ENCODE results near the gene TRIM52. TPM values are rescaled to one million over a fixed set of nuclear protein-coding genes. Genes with fewer than 3 reads are reported as not detected.

TRIM52 gene
- total RNA-seq, 1 donor from 2014 or later: 4.2 TPM

- Histone ChIP-seq H3K4me1 (ENCODE audit: control insufficient read depth in 3 of 3, insufficient read depth in 3 of 3, low read length in 3 of 3) (peaks cover 0 to 6% (median 0%) of the 10 kb centered on the region in 3 donors), H3K27me3 (ENCODE audit: control insufficient read depth in 3 of 3, insufficient read depth in 3 of 3, low read length in 3 of 3) (no peaks in the 10 kb centered on the region), H3K4me3 (ENCODE audit: low read length in 3 of 3) (no peak overlapping the region), H3K27ac (ENCODE audit: low read depth, low read length) (no peak overlapping the region), H3K9ac (ENCODE audit: low read depth in 1 of 3, low read length in 3 of 3) (no peak overlapping the region), H3K36me3 (ENCODE audit: control insufficient read depth in 3 of 3, insufficient read depth in 3 of 3, low read length in 3 of 3) (peaks cover 75 to 86% (median 75%) of the 10 kb centered on the region in 3 donors), H3K9me3 (ENCODE audit: control insufficient read depth in 3 of 3, low read length in 3 of 3) (no peaks in the 10 kb centered on the region)
These were observed 26.3 kb downstream of the TRIM52 start for GRCh38 chr5:181234455-181235306.

DNA sequence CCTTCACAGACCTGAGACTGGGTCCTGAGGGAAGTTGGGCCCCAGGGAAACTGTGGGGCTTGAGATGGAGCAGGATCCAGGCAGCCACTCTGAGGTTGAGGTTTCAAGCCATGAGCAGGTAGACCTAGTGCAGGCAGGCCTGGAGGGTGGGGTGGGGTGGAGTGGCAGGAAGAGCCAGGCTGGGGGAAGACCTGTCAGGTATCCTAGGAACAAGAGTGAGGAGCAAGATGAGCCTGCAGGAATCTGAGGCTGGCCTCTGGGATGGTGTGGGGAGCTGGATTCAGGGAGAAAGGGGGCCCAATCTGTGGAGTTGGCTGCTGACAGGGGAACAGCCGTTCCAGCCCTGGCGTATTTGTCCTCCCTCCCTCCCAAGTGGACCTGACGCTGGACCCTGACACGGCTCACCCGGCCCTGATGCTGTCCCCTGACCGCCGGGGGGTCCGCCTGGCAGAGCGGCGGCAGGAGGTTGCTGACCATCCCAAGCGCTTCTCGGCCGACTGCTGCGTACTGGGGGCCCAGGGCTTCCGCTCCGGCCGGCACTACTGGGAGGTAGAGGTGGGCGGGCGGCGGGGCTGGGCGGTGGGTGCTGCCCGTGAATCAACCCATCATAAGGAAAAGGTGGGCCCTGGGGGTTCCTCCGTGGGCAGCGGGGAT, 27.0 kb downstream of the TRIM52 start:
- H3K27me3 ChIP-seq (ENCODE audit: control insufficient read depth in 3 of 3, insufficient read depth in 3 of 3, low read length in 3 of 3): no peaks in the 10 kb centered on the region
- H3K4me1 ChIP-seq (ENCODE audit: control insufficient read depth in 3 of 3, insufficient read depth in 3 of 3, low read length in 3 of 3): peaks cover 0 to under 1% (median 0%) of the 10 kb centered on the region in 3 donors
- H3K9me3 ChIP-seq (ENCODE audit: control insufficient read depth in 3 of 3, low read length in 3 of 3): no peaks in the 10 kb centered on the region
- H3K9ac ChIP-seq (ENCODE audit: low read depth in 1 of 3, low read length in 3 of 3): no peak overlapping the region
- no peak overlapping the region for H3K27ac ChIP-seq (ENCODE audit: low read depth, low read length)
- peaks cover 67 to 83% (median 74%) of the 10 kb centered on the region in 3 donors for H3K36me3 ChIP-seq (ENCODE audit: control insufficient read depth in 3 of 3, insufficient read depth in 3 of 3, low read length in 3 of 3)
- no peak overlapping the region for H3K4me3 ChIP-seq (ENCODE audit: low read length in 3 of 3)

- Histone ChIP-seq H3K4me1 (ENCODE audit: control insufficient read depth in 3 of 3, insufficient read depth in 3 of 3, low read length in 3 of 3) (no peaks in the 10 kb centered on the region), H3K4me3 (ENCODE audit: low read length in 3 of 3) (no peak overlapping the region), H3K9me3 (ENCODE audit: control insufficient read depth in 3 of 3, low read length in 3 of 3) (no peaks in the 10 kb centered on the region), H3K36me3 (ENCODE audit: control insufficient read depth in 3 of 3, insufficient read depth in 3 of 3, low read length in 3 of 3) (peaks cover 60 to 76% (median 67%) of the 10 kb centered on the region in 3 donors), H3K9ac (ENCODE audit: low read depth in 1 of 3, low read length in 3 of 3) (no peak overlapping the region), H3K27me3 (ENCODE audit: control insufficient read depth in 3 of 3, insufficient read depth in 3 of 3, low read length in 3 of 3) (no peaks in the 10 kb centered on the region), H3K27ac (ENCODE audit: low read depth, low read length) (no peak overlapping the region)
These were observed 27.7 kb downstream of the TRIM52 start for GRCh38 chr5:181233088-181233800.

DNA sequence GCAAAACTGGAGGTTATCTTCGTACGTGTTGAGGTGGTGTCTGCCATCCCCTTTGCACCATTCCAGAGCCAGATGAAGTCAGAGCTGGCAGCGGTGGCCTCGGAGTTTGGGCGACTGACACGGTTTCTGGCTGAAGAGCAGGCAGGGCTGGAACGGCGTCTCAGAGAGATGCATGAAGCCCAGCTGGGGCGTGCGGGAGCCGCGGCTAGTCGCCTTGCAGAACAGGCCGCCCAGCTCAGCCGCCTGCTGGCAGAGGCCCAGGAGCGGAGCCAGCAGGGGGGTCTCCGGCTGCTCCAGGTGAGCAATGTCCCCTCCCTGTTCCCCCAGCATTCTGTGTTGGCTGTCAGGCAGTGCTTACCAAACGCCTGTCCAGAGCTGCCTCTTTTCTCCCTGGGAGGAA, 28.4 kb downstream of the TRIM52 start:
- H3K4me1 ChIP-seq (ENCODE audit: control insufficient read depth in 3 of 3, insufficient read depth in 3 of 3, low read length in 3 of 3): no peaks in the 10 kb centered on the region
- no peak overlapping the region for H3K4me3 ChIP-seq (ENCODE audit: low read length in 3 of 3)
- peaks cover 54 to 70% (median 60%) of the 10 kb centered on the region in 3 donors for H3K36me3 ChIP-seq (ENCODE audit: control insufficient read depth in 3 of 3, insufficient read depth in 3 of 3, low read length in 3 of 3)
- no peaks in the 10 kb centered on the region for H3K27me3 ChIP-seq (ENCODE audit: control insufficient read depth in 3 of 3, insufficient read depth in 3 of 3, low read length in 3 of 3)
- no peaks in the 10 kb centered on the region for H3K9me3 ChIP-seq (ENCODE audit: control insufficient read depth in 3 of 3, low read length in 3 of 3)
- H3K27ac ChIP-seq (ENCODE audit: low read depth, low read length): no peak overlapping the region
- H3K9ac ChIP-seq (ENCODE audit: low read depth in 1 of 3, low read length in 3 of 3): no peak overlapping the region

DNA sequence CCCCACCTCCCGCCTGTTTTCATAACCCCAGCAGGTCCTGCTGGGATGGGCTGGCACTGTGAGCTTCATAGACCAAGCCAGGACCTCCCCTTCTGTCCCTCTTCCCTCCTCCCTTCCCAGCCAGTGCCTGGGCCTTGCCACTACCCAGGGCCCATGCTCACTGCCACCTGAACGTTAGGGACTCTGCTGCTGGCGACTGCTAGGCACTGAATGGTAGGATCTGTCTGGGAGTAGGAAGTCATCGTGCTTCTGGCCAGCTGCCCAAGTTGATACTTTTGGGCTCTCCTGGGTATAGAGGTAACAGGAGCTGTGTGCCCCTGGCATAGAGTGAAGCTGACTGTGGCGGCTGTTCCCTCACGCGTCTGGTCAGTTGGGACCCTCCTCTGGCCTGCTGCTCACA, 29.5 kb downstream of the TRIM52 start:
- peaks cover 0 to 3% (median 1%) of the 10 kb centered on the region in 3 donors for H3K4me1 ChIP-seq (ENCODE audit: control insufficient read depth in 3 of 3, insufficient read depth in 3 of 3, low read length in 3 of 3)
- no peak overlapping the region for H3K4me3 ChIP-seq (ENCODE audit: low read length in 3 of 3)
- no peak overlapping the region for H3K9ac ChIP-seq (ENCODE audit: low read depth in 1 of 3, low read length in 3 of 3)
- no peaks in the 10 kb centered on the region for H3K9me3 ChIP-seq (ENCODE audit: control insufficient read depth in 3 of 3, low read length in 3 of 3)
- peaks cover 42 to 61% (median 51%) of the 10 kb centered on the region in 3 donors for H3K36me3 ChIP-seq (ENCODE audit: control insufficient read depth in 3 of 3, insufficient read depth in 3 of 3, low read length in 3 of 3)
- no peaks in the 10 kb centered on the region for H3K27me3 ChIP-seq (ENCODE audit: control insufficient read depth in 3 of 3, insufficient read depth in 3 of 3, low read length in 3 of 3)
- no peak overlapping the region for H3K27ac ChIP-seq (ENCODE audit: low read depth, low read length)

- Histone ChIP-seq H3K9me3 (ENCODE audit: control insufficient read depth in 3 of 3, low read length in 3 of 3) (no peaks in the 10 kb centered on the region), H3K9ac (ENCODE audit: low read depth in 1 of 3, low read length in 3 of 3) (no peak overlapping the region), H3K27me3 (ENCODE audit: control insufficient read depth in 3 of 3, insufficient read depth in 3 of 3, low read length in 3 of 3) (no peaks in the 10 kb centered on the region), H3K27ac (ENCODE audit: low read depth, low read length) (no peak overlapping the region), H3K36me3 (ENCODE audit: control insufficient read depth in 3 of 3, insufficient read depth in 3 of 3, low read length in 3 of 3) (peaks cover 33 to 52% (median 43%) of the 10 kb centered on the region in 3 donors), H3K4me3 (ENCODE audit: low read length in 3 of 3) (no peak overlapping the region), H3K4me1 (ENCODE audit: control insufficient read depth in 3 of 3, insufficient read depth in 3 of 3, low read length in 3 of 3) (peaks cover 3 to 6% (median 4%) of the 10 kb centered on the region in 3 donors)
These were observed 30.4 kb downstream of the TRIM52 start for GRCh38 chr5:181230551-181230950.

DNA sequence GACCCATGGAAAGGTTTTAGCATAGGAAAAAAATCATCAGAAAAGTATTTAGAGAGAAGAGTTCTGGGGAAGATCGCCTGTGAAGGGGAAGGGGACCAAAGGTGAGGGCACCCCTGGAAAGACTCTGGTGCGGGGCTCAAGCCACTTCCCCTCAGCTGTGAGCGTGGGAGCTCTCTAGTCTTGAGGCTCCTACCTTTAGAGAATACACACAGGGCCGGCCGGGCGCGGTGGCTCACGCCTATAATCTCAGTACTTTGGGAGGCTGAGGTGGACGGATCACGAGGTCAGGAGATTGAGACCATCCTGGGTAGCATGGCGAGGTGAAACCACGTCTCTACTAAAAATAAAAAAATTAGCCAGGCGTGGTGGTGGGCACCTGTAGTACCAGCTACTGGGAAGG, 30.9 kb downstream of the TRIM52 start:
- no peak overlapping the region for H3K9ac ChIP-seq (ENCODE audit: low read depth in 1 of 3, low read length in 3 of 3)
- H3K27ac ChIP-seq (ENCODE audit: low read depth, low read length): no peak overlapping the region
- no peaks in the 10 kb centered on the region for H3K9me3 ChIP-seq (ENCODE audit: control insufficient read depth in 3 of 3, low read length in 3 of 3)
- H3K27me3 ChIP-seq (ENCODE audit: control insufficient read depth in 3 of 3, insufficient read depth in 3 of 3, low read length in 3 of 3): no peaks in the 10 kb centered on the region
- peaks cover 4 to 9% (median 7%) of the 10 kb centered on the region in 3 donors for H3K4me1 ChIP-seq (ENCODE audit: control insufficient read depth in 3 of 3, insufficient read depth in 3 of 3, low read length in 3 of 3)
- H3K36me3 ChIP-seq (ENCODE audit: control insufficient read depth in 3 of 3, insufficient read depth in 3 of 3, low read length in 3 of 3): peaks cover 29 to 47% (median 37%) of the 10 kb centered on the region in 3 donors
- no peak overlapping the region for H3K4me3 ChIP-seq (ENCODE audit: low read length in 3 of 3)

DNA sequence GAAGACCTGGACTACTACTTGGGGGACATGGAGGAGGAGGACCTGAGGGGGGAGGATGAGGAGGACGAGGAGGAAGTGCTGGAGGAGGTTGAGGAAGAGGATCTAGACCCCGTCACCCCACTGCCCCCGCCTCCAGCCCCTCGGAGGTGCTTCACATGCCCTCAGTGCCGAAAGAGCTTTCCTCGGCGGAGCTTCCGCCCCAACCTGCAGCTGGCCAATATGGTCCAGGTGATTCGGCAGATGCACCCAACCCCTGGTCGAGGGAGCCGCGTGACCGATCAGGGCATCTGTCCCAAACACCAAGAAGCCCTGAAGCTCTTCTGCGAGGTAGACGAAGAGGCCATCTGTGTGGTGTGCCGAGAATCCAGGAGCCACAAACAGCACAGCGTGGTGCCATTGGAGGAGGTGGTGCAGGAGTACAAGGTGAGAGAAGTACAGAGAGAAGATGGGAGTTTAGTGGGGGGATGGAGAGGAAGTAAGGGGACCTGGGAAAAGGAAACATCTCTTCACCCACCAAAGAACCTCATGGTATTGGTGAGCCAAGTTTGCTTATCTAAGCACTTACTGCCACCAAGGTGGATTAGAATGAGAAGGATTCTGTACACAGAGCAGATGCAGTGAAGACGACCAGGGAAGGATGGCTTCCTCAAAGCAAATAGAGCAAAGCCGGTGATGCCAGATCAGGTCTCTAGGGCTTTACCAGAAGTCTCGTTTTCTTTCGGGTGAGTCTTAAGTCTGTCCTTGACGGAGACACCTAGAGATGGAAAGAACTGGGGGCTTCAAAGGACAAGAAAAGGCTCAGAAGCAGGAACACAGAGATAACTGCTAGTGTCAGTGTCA, 36.3 kb downstream of the TRIM52 start:
- Histone ChIP-seq H3K36me3 (ENCODE audit: control insufficient read depth in 3 of 3, insufficient read depth in 3 of 3, low read length in 3 of 3) (peaks cover 0 to 8% (median 7%) of the 10 kb centered on the region in 3 donors), H3K9me3 (ENCODE audit: control insufficient read depth in 3 of 3, low read length in 3 of 3) (no peaks in the 10 kb centered on the region), H3K27me3 (ENCODE audit: control insufficient read depth in 3 of 3, insufficient read depth in 3 of 3, low read length in 3 of 3) (no peaks in the 10 kb centered on the region), H3K4me1 (ENCODE audit: control insufficient read depth in 3 of 3, insufficient read depth in 3 of 3, low read length in 3 of 3) (peaks cover 16 to 28% (median 22%) of the 10 kb centered on the region in 3 donors), H3K9ac (ENCODE audit: low read depth in 1 of 3, low read length in 3 of 3) (peak overlapping the region in 2 of 3 donors; percentile 91 to 94), H3K4me3 (ENCODE audit: low read length in 3 of 3) (peak overlapping the region; percentile 92 to 94 (median 93)), H3K27ac (ENCODE audit: low read depth, low read length) (no peak overlapping the region)

DNA sequence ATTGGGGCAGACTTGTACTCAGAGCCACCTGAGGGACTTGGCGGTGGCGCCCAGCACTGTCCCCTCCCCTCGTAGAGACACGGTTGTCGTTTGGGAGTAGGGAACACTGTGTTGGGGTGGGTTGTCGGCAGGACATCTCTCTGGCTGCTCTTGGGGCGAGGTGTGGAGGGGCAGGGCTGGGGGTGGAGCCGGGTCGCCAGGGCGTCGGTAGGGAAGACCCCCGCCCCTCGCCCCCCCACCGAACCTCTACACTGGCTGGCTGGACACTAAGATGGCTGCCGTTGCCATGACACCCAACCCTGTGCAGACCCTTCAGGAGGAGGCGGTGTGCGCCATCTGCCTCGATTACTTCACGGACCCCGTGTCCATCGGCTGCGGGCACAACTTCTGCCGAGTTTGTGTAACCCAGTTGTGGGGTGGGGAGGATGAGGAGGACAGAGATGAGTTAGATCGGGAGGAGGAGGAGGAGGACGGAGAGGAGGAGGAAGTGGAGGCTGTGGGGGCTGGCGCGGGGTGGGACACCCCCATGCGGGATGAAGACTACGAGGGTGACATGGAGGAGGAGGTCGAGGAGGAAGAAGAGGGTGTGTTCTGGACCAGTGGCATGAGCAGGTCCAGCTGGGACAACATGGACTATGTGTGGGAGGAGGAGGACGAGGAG, 37.1 kb downstream of the TRIM52 start:
- H3K27ac ChIP-seq (ENCODE audit: low read depth, low read length): peak overlapping the region; percentile 92
- peak overlapping the region; percentile 88 to 94 (median 91) for H3K9ac ChIP-seq (ENCODE audit: low read depth in 1 of 3, low read length in 3 of 3)
- H3K9me3 ChIP-seq (ENCODE audit: control insufficient read depth in 3 of 3, low read length in 3 of 3): no peaks in the 10 kb centered on the region
- peaks cover 0 to 3% (median 3%) of the 10 kb centered on the region in 3 donors for H3K36me3 ChIP-seq (ENCODE audit: control insufficient read depth in 3 of 3, insufficient read depth in 3 of 3, low read length in 3 of 3)
- peaks cover 16 to 28% (median 22%) of the 10 kb centered on the region in 3 donors for H3K4me1 ChIP-seq (ENCODE audit: control insufficient read depth in 3 of 3, insufficient read depth in 3 of 3, low read length in 3 of 3)
- peak overlapping the region; percentile 92 to 94 (median 93) for H3K4me3 ChIP-seq (ENCODE audit: low read length in 3 of 3)
- no peaks in the 10 kb centered on the region for H3K27me3 ChIP-seq (ENCODE audit: control insufficient read depth in 3 of 3, insufficient read depth in 3 of 3, low read length in 3 of 3)

Data from skeletal muscle tissue (tissue), 4 donors.